ENCODE measurements around the gene PDE4D. TPM values are rescaled to one million over a fixed set of nuclear protein-coding genes. Genes with fewer than 3 reads are reported as not detected.

PDE4D gene
- total RNA-seq, 1 experiment from 2014 or later: 2.4 TPM

- no TSS peak for BruUV-seq (replicated peaks)
Measured at GRCh38 chr5:59819806-59820205, 73.7 kb downstream of the PDE4D start.

GRCh38 chr5:59817536-59817935 lies 76.0 kb downstream of the PDE4D start:
- Histone ChIP-seq H3K27ac (ENCODE audit: low read length) (no peak overlapping the region), H3K36me3 (ENCODE audit: control insufficient read depth, insufficient read depth, low read length) (no peaks in the 10 kb centered on the region), H3K4me1 (ENCODE audit: control insufficient read depth, insufficient read depth, low read length) (no peaks in the 10 kb centered on the region), H3K4me3 (ENCODE audit: low read depth in 2 of 2, low read length in 2 of 2) (no peak overlapping the region), H3K27me3 (ENCODE audit: control insufficient read depth, insufficient read depth, low read length) (peaks cover 2% of the 10 kb centered on the region; the same call in 1 of the 2 replicates), H3K9me3 (ENCODE audit: control insufficient read depth, insufficient read depth, low read depth, low read length) (no peaks in the 10 kb centered on the region)
- ATAC-seq (no peak), DNase-seq (ENCODE audit: low read depth, low spot score) (no peak)
- in situ Hi-C loops (cut with HindIII; ENCODE audit: low pct_unique_long_range_greater_than_20kb, low sequenced_read_pairs) (no loop called here), intact Hi-C loops (cut with micrococcal nuclease; ENCODE audit: unreplicated experiment) (loop anchor here (10.0 kb wide), 1 partner anchor 107 kb away; no protein-coding TSS in a partner anchor)
- ChIA-PET CTCF (no interaction called here), POLR2A (no interaction called here)
- BruUV-seq (replicated peaks): no TSS peak
- TF ChIP-seq REST (IDR thresholded peaks at IDR 0.05; ENCODE audit: insufficient read depth in 1 of 2, low read depth in 2 of 2, low read length in 1 of 2): no peak
- TF ChIP-seq SIN3A (IDR thresholded peaks at IDR 0.05; ENCODE audit: borderline replicate concordance, insufficient read depth, low read depth, low read length): no peak
- TF ChIP-seq TCF7L2 (IDR thresholded peaks at IDR 0.05; ENCODE audit: low read depth, low read length): no peak
- TF ChIP-seq POLR2AphosphoS5 (IDR thresholded peaks at IDR 0.05; ENCODE audit: low read depth, low read length): no peak
- TF ChIP-seq, protein P1, sequence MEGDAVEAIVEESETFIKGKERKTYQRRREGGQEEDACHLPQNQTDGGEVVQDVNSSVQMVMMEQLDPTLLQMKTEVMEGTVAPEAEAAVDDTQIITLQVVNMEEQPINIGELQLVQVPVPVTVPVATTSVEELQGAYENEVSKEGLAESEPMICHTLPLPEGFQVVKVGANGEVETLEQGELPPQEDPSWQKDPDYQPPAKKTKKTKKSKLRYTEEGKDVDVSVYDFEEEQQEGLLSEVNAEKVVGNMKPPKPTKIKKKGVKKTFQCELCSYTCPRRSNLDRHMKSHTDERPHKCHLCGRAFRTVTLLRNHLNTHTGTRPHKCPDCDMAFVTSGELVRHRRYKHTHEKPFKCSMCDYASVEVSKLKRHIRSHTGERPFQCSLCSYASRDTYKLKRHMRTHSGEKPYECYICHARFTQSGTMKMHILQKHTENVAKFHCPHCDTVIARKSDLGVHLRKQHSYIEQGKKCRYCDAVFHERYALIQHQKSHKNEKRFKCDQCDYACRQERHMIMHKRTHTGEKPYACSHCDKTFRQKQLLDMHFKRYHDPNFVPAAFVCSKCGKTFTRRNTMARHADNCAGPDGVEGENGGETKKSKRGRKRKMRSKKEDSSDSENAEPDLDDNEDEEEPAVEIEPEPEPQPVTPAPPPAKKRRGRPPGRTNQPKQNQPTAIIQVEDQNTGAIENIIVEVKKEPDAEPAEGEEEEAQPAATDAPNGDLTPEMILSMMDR (IDR thresholded peaks at IDR 0.05): no peak

More at GRCh38 chr5:59819806-59820205, 73.7 kb downstream of the PDE4D start:
- Histone ChIP-seq H3K4me3 (ENCODE audit: low read depth in 2 of 2, low read length in 2 of 2) (no peak overlapping the region), H3K36me3 (ENCODE audit: control insufficient read depth, insufficient read depth, low read length) (no peaks in the 10 kb centered on the region), H3K9me3 (ENCODE audit: control insufficient read depth, insufficient read depth, low read depth, low read length) (no peaks in the 10 kb centered on the region), H3K27me3 (ENCODE audit: control insufficient read depth, insufficient read depth, low read length) (peaks cover 2% of the 10 kb centered on the region; the same call in 1 of the 2 replicates), H3K27ac (ENCODE audit: low read length) (no peak overlapping the region), H3K4me1 (ENCODE audit: control insufficient read depth, insufficient read depth, low read length) (no peaks in the 10 kb centered on the region)
- no peak for DNase-seq (ENCODE audit: low read depth, low spot score)
- ChIA-PET POLR2A (no interaction called here), CTCF (no interaction called here)
- intact Hi-C loops (cut with micrococcal nuclease; ENCODE audit: unreplicated experiment): loop anchor here (10.0 kb wide), 1 partner anchor 105 kb away; no protein-coding TSS in a partner anchor
- ATAC-seq: no peak
- in situ Hi-C loops (cut with HindIII; ENCODE audit: low pct_unique_long_range_greater_than_20kb, low sequenced_read_pairs): no loop called here
- TF ChIP-seq, protein P1 (IDR thresholded peaks at IDR 0.05): no peak
- no peak for TF ChIP-seq POLR2AphosphoS5 (IDR thresholded peaks at IDR 0.05; ENCODE audit: low read depth, low read length)
- TF ChIP-seq REST (IDR thresholded peaks at IDR 0.05; ENCODE audit: insufficient read depth in 1 of 2, low read depth in 2 of 2, low read length in 1 of 2): no peak
- no peak for TF ChIP-seq TCF7L2 (IDR thresholded peaks at IDR 0.05; ENCODE audit: low read depth, low read length)
- TF ChIP-seq SIN3A (IDR thresholded peaks at IDR 0.05; ENCODE audit: borderline replicate concordance, insufficient read depth, low read depth, low read length): no peak
